Measurements from ENCODE around the gene ZBTB17. TPM values are rescaled to one million over a fixed set of nuclear protein-coding genes. Genes with fewer than 3 reads are reported as not detected.
"Not testable (repeated sequence)": the region's sequence is repeated elsewhere in the genome, so short reads cannot be mapped to it uniquely, and the experiment has no call there.

ZBTB17 gene
- total RNA-seq, 1 experiment from 2014 or later: 37.0 TPM

GRCh38 chr1:15896841-15897610 is 78.9 kb downstream of the ZBTB17 start:
- DNase-seq (ENCODE audit: low read depth): not testable (repeated sequence)

- no peak for DNase-seq (ENCODE audit: low read depth)
Measured at GRCh38 chr1:15895233-15895632, 80.7 kb downstream of the ZBTB17 start.

- DNase-seq (ENCODE audit: low read depth): peak; percentile 49
Measured at GRCh38 chr1:15892857-15893599, 82.9 kb downstream of the ZBTB17 start.

Other genes starting within 250 kb of the ZBTB17 start
- gene SLC25A34, start 239.8 kb downstream of the ZBTB17 start, total RNA-seq (2014; rRNA removed): 0.19 and 0.40 TPM in 2 replicates
- gene TMEM82, start 233.6 kb downstream of the ZBTB17 start, total RNA-seq (2014; rRNA removed): 0.11 TPM in 1 of 2 replicates, not detected in the other
- 10.3 and 10.4 TPM in 2 replicates for gene FBLIM1, start 217.3 kb downstream of the ZBTB17 start, total RNA-seq (2014; rRNA removed)
- gene UQCRHL, start 168.5 kb downstream of the ZBTB17 start, total RNA-seq (2014; rRNA removed): 1.3 and 1.4 TPM in 2 replicates
- 7.6 and 7.7 TPM in 2 replicates for gene SPEN, start 128.4 kb downstream of the ZBTB17 start, total RNA-seq (2014; rRNA removed)
- gene SRARP, start 28.1 kb upstream of the ZBTB17 start, total RNA-seq (2014; rRNA removed): not detected in 2 replicates
- gene HSPB7, start 41.9 kb upstream of the ZBTB17 start, total RNA-seq (2014; rRNA removed): 3.2 and 3.3 TPM in 2 replicates
- gene CLCNKA, start 45.9 kb upstream of the ZBTB17 start, total RNA-seq (2014; rRNA removed): not detected in 2 replicates
- not detected in 2 replicates for gene CLCNKB, start 67.7 kb upstream of the ZBTB17 start, total RNA-seq (2014; rRNA removed)
- gene FAM131C, start 97.5 kb upstream of the ZBTB17 start, total RNA-seq (2014; rRNA removed): 0.63 and 1.4 TPM in 2 replicates
- gene EPHA2, start 180.0 kb upstream of the ZBTB17 start, total RNA-seq (2014; rRNA removed): 60.1 and 73.1 TPM in 2 replicates
- 1.9 TPM in 2 replicates for gene ARHGEF19, start 236.6 kb upstream of the ZBTB17 start, total RNA-seq (2014; rRNA removed)